HEK293T (cell line): ENCODE data around the gene PKN1.

Experiments
- ARNT ChIP-seq: fragments of 450-650 bp; IDR thresholded peaks from 2 replicates; pipeline ENCODE4 v1.6.1; 2017; ENCODE audit warnings: mild to moderate bottlenecking
- BHLHE40 ChIP-seq: fragments of 450-650 bp; IDR thresholded peaks from 2 replicates; pipeline ENCODE4 v1.6.1; 2016; ENCODE audit warnings: mild to moderate bottlenecking, moderate library complexity, borderline replicate concordance
- FOXM1 ChIP-seq: fragments of 450-650 bp; IDR thresholded peaks from 2 replicates; pipeline ENCODE4 v1.6.1; 2017; ENCODE audit warnings: mild to moderate bottlenecking, borderline replicate concordance
- NFRKB ChIP-seq: fragments of 450-650 bp; IDR thresholded peaks from 2 replicates; pipeline ENCODE4 v1.6.1; 2016; ENCODE audit warnings: mild to moderate bottlenecking, moderate library complexity
- SP1 ChIP-seq: fragments of 450-650 bp; IDR thresholded peaks from 2 replicates; pipeline ENCODE4 v1.6.1; 2017
- SUZ12 ChIP-seq: fragments of 450-650 bp; IDR thresholded peaks from 2 replicates; pipeline ENCODE4 v1.6.1; 2016; ENCODE audit warnings: mild to moderate bottlenecking

- TF ChIP-seq BHLHE40 (no peak), SUZ12 (no peak), ARNT (no peak), SP1 (no peak), NFRKB (no peak), FOXM1 (no peak)
Measured at GRCh38 chr19:14472202-14472938, 39.3 kb downstream of the PKN1 start.
